GM12891 (cell line): ENCODE data around the gene DDX31.
A peak's percentile ranks its signal among the peaks of the same experiment; 100 is the strongest.

Experiments used
- DNase-seq: peaks from one replicate; pipeline ENCODE4 v3.0.0; 2011; ENCODE audit warnings: low spot score; ENCODE audit not compliant: insufficient read length
- FAIRE-seq: peaks from 2 replicates; lab custom pipeline; 2011; peaks lifted over from hg19 to GRCh38; lab: Jason Lieb, UNC
- PAX5 ChIP-seq: IDR thresholded peaks from 2 replicates; pipeline ENCODE4 v1.6.1; 2011; ENCODE audit warnings: low read length, moderate library complexity, mild to moderate bottlenecking; ENCODE audit not compliant: insufficient read depth, severe bottlenecking
- POLR2A ChIP-seq: IDR thresholded peaks from 2 replicates; pipeline ENCODE4 v1.6.1; 2011; ENCODE audit warnings: low read depth, low read length, control low read depth
- POLR2AphosphoS5 ChIP-seq: IDR thresholded peaks from 2 replicates; pipeline ENCODE4 v1.6.1; 2011; ENCODE audit warnings: low read depth, low read length, control low read depth
- POU2F2 ChIP-seq: IDR thresholded peaks from 2 replicates; pipeline ENCODE4 v1.6.1; 2011; ENCODE audit warnings: low read depth, mild to moderate bottlenecking, control low read depth, low read length, moderate library complexity
- SPI1 ChIP-seq: IDR thresholded peaks from 2 replicates; pipeline ENCODE4 v1.6.1; 2011; ENCODE audit warnings: low read depth, low read length, control low read depth
- TAF1 ChIP-seq: IDR thresholded peaks from 2 replicates; pipeline ENCODE4 v1.6.1; 2011; ENCODE audit warnings: low read depth, low read length, control low read depth

Gene DDX31

DNA sequence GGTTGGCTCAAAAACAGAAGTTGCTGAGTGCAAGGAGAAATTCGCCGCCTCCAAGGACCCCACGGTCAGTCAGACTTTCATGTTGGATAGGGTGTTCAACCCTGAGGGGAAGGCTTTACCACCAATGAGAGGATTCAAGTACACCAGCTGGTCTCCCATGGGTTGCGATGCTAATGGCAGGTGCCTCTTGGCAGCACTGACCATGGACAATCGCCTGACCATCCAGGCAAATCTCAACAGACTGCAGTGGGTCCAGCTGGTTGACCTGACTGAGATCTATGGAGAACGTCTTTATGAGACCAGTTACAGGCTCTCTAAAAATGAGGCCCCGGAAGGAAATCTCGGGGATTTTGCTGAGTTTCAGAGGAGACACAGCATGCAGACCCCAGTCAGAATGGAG lies 8.2 kb upstream of the DDX31 start:
- FAIRE-seq = no peak

DNA sequence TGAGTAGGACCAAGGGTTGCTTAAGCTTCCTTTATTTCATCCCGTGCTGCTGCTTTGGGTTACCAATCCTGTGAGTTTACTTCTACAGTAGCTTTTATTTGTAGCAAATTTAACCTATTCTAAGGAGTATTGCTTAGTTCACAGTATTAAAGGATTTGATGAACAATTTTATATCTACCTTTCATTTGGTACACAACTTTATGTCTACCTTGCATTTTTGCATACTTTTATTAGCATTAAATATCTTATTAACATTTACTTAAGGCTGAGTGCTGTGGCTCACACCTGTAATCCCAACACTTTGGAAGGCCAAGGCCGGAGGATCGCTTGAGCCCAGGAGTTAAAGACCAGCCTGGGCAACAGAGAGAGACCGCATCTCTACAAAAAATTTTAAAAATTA lies 4.7 kb upstream of the DDX31 start:
- FAIRE-seq (no peak), DNase-seq (no peak)
- TF ChIP-seq POLR2AphosphoS5 (no peak), POU2F2 (no peak), PAX5 (no peak), TAF1 (no peak), POLR2A (no peak), SPI1 (no peak)

More for the DNA sequence above, 8.2 kb upstream of the DDX31 start:
- no peak for DNase-seq
- TF ChIP-seq POLR2AphosphoS5 = no peak
- no peak for TF ChIP-seq PAX5
- TF ChIP-seq SPI1 = no peak
- no peak for TF ChIP-seq TAF1
- TF ChIP-seq POLR2A = no peak

DNA sequence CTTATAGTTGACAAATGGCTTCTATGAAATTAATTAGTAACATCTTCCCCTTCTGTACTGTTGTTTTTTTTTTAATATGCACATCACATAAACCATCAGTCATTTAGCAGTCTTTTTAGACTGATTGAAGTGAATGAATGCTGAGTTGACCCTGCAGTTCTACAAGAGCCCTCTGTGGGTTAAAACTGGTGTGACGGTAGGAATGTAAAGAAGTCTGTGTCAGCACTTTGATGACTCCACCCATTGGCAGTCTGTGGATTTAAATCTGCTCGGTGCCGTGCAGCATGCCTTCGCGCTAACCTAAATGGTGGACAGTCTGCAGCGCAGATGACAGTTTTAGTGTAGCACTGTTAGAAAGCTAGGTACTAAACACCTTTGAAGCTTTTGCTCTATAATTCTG lies 3.6 kb upstream of the DDX31 start:
- FAIRE-seq (no peak), DNase-seq (no peak)
- TF ChIP-seq POU2F2 = no peak
- TF ChIP-seq TAF1 = no peak
- no peak for TF ChIP-seq PAX5
- no peak for TF ChIP-seq POLR2AphosphoS5
- no peak for TF ChIP-seq SPI1
- no peak for TF ChIP-seq POLR2A

DNA sequence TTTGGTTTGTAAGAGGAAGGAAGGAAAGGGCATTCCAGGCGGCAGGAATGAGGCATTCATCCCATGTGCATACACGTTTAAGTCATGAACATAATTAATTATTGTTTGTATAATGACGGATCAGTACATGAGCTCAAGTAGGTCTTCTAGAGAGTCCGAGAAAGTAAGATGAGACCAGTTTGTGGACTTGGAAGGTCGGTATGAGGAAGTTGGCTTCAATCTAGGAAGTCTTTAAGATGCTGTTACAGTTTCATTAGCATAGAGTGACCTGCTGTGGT lies 2.6 kb upstream of the DDX31 start:
- TF ChIP-seq POLR2AphosphoS5 = no peak
- TF ChIP-seq POU2F2 = no peak
- TF ChIP-seq SPI1 = no peak
- TF ChIP-seq POLR2A = no peak
- no peak for TF ChIP-seq TAF1
- TF ChIP-seq PAX5 = no peak
- FAIRE-seq (no peak), DNase-seq (no peak)

DNA sequence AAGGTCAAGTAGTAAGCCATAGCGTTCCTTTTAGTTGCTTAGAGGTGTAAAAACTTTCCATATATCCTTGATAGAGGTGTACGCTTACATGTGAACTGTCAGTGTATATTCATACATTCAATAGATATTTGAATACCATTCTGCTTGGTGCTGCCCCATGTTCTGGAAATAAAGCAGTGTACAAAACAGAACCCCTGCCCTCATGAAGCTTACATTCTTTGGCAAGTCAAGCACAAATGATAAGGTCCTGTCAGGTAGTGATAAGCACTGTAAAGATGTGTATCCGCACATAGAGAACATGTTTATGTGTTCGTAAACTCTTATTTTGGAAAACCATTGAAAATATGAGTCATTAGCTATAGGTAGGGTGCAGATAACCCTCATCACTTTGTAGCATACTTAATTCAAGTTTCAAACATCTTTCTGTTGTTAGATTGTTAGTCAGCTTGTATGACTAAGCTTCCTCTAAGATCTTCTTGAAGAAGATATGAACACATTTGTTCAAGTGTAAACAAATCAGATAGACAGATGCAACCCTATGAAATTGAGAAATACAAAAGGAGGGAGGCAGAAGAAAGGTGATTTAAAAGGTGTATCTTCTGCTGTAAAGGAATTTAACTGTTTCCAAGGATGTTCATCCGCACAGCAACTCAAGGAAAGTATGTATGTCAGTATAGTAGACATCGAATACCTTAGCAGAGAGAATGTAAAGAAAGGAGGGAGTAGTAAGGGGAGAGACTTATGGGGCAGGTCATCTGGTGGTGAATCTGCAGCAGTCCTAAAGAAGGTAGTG lies 2.0 kb upstream of the DDX31 start:
- FAIRE-seq (no peak), DNase-seq (no peak)
- TF ChIP-seq POU2F2 (no peak), TAF1 (no peak), SPI1 (no peak), PAX5 (no peak), POLR2AphosphoS5 (no peak), POLR2A (no peak)

DNA sequence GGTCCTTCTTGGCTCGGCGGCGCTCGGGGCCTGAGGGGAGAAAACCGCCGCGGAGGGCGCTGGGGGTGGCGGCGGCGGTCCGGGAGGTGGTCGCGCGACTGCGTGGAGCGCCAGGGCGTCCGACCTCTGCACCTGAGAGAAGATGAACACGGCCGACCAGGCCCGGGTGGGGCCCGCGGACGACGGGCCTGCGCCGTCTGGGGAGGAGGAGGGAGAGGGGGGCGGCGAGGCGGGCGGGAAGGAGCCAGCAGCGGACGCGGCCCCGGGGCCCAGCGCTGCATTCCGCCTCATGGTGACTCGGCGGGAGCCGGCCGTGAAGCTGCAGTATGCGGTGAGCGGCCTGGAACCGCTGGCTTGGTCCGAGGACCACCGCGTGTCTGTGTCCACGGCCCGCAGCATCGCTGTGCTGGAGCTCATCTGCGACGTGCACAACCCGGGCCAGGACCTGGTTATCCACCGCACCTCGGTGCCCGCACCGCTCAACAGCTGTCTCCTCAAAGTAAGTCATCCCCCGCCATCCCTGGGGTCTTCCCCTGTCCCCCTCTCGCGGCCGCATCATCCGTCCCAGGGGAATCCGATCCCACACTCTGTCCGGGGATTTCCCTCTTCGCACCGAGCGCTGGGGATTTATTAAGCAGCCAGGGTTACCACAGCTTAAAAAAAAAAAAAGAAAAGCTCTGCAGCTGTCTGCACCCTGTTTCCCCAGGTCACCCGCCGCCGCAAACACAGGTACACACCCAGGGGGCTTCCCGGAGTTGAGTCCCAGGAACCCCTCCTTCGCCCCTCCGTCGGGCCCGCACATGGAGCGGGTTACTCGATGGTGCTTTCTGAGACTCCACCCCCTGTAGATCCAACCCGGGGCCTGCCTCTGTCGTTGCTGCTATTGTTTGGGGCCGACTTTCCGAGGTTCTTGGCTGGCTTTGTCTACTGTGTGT lies 941 bp upstream of the DDX31 start, which contains the start of gene GTF3C4:
Gene GTF3C4 (plus strand): TSS at position 8 of the 935 bp plus-strand sequence. CDS start 135 bp downstream, at position 143.
- DNase-seq (peak; percentile 82), FAIRE-seq (peak; percentile 65)
- TF ChIP-seq POLR2AphosphoS5 (no peak), TAF1 (no peak)

DNA sequence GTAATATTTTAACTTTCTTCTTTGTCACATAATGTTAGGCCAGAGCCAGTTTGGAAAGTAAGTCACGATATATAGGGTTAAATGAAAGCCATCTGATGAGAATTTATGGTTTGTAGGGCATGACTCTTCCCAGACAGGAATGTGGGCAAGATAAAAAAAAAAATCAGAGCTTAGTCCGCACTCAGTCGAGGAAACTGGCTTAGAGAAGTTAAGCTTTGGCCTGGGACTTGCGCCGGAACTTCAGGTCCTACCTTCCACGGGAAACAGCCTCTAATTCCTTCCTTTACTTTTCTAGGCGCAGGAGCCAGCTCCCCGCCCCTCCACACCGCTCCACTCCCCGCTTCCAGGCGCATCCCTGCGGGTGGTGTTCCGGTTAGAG lies 475 bp downstream of the DDX31 start:
- FAIRE-seq (no peak), DNase-seq (no peak)

DNA sequence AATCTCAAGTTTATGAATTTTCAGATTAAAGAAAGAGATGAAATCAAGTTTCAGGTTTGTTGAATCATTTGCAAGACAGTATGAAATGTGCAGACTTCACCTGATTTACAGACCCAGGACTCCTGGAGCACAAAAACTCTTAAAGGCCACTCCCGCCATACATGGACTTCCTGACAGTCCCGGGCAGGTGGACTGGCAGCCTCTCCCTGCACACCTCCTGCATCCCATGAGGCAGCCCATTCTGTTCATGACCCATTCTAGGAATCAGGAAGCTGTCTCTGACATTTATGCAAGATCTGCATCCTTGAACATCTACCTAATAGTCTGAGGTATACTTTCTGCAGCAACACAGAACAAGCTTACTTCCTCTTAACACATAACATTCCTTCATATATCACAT lies 5.9 kb downstream of the DDX31 start:
- DNase-seq = no peak
- no peak for FAIRE-seq
- TF ChIP-seq POLR2A (no peak), POU2F2 (no peak), PAX5 (no peak), TAF1 (no peak), SPI1 (no peak), POLR2AphosphoS5 (no peak)

More for the DNA sequence above, 475 bp downstream of the DDX31 start:
- TF ChIP-seq PAX5 (no peak), POLR2AphosphoS5 (no peak), POU2F2 (no peak), SPI1 (no peak), TAF1 (no peak), POLR2A (no peak)

DNA sequence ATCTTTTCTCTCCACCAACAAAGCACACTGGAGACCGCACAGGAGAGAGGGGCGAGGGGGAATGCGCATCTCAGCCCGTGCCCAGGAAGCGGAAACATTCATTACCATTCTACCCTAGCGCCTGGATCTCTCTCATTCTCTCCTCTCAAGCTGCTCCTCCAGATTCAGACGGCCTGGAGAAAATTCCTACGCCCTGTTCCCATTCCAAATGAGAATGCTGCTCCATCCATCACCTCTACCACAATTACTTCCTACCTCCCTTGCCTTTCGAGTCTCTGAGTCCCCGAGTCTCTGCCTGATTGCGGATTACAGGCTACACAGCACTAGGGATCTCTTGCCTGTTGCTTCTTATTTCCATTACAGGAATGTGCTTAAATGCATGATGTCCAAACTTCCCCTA lies 6.7 kb downstream of the DDX31 start:
- TF ChIP-seq POLR2A (no peak), POU2F2 (no peak), TAF1 (no peak), POLR2AphosphoS5 (no peak), PAX5 (no peak), SPI1 (no peak)
- DNase-seq (no peak), FAIRE-seq (no peak)
